Measurements from ENCODE around the gene NDC1.

The NDC1 gene

DNA sequence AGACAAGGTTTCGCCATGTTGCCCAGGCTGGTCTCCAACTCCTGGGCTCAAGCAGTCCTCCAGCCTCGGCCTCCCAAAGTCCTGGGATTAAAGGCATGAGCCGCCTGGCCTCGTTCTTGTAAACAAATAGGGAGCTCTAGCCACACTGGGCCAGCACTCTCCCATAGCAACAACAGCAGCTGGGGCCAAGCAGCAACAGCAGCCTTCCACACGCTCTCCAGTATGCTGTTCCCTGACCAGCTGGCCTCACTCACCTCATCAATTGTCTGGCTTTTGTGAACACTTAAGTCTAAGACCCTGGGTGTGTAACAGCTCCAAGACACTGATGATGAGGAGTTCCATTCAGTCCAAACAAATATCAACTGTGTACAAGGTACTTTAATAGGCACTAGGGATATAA lies 82.2 kb downstream of the NDC1 start:
- no peak for DNase-seq (ENCODE audit: low read depth)
- TF ChIP-seq CTCF (conservative IDR thresholded peaks at IDR 0.05; ENCODE audit: low read depth, low read length): no peak
- no peak overlapping the region for H3K4me3 ChIP-seq (ENCODE audit: low read length)

DNA sequence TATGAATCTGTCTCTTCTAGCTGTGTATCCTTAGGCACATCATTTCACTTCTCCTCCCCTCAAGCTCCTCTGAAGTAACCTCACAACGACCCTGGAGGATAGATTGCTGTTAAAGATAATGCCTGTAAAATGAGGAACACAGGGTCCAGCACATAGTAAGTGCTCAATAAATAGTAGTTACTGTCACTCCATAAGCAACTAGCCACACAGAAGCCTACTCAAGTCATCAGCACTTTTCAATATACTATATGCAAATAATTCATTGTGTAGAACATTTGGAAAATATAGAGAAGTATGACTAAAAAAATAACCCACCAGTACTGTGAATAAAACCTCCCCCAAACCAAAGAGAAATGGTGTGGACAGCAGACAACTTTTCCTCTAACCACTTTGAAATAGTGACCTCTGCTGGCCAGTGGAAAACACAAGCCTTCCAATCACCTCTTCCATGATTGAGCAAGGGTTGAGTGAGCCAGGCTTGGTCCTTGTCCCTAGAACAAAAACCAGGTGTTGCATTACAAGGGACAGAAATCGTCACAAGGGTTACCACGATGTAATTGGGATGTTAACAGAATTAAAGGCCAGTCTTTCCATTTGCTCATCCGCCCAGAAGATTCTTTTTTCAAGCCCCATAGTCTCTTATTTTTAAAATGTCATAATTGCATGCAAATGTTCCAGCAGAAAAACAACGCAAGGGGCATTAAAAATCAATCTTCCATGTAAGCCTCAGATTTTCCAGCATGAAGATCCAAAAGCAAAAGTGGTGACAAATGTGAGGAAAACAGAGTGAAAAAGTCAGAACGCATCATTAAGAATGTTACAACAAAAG lies 83.4 kb downstream of the NDC1 start:
- TF ChIP-seq CTCF (conservative IDR thresholded peaks at IDR 0.05; ENCODE audit: low read depth, low read length): peak; percentile 83
- DNase-seq (ENCODE audit: low read depth): no peak
- no peak overlapping the region for H3K4me3 ChIP-seq (ENCODE audit: low read length)

DNA sequence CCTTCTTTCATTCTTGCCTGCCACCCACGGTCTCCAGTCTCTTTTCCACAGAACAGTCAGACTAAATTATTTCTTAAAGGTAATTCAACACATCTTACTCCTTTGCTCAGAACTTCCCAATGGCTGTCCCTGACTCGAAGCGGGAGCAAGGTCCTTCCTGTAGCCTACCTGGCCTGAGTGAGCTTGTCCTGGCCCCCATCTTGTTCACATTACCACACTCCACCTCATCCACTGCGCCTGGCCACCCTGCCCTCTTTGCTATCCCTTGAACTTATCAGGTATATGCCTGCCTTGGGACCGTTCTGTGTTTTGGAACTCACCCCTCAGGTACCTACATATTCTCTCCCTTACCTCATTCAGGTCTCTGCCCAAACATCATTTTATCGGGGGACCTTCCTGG lies 85.8 kb downstream of the NDC1 start:
- no peak for TF ChIP-seq CTCF (conservative IDR thresholded peaks at IDR 0.05; ENCODE audit: low read depth, low read length)
- H3K4me3 ChIP-seq (ENCODE audit: low read length): no peak overlapping the region
- no peak for DNase-seq (ENCODE audit: low read depth)

GRCh38 chr1:53747841-53748240 lies 90.3 kb downstream of the NDC1 start:
- no peak for TF ChIP-seq CTCF (conservative IDR thresholded peaks at IDR 0.05; ENCODE audit: low read depth, low read length)
- no peak overlapping the region for H3K4me3 ChIP-seq (ENCODE audit: low read length)
- DNase-seq (ENCODE audit: low read depth): no peak

- H3K4me3 ChIP-seq (ENCODE audit: low read length): no peak overlapping the region
- no peak for DNase-seq (ENCODE audit: low read depth)
- no peak for TF ChIP-seq CTCF (conservative IDR thresholded peaks at IDR 0.05; ENCODE audit: low read depth, low read length)
Measured at GRCh38 chr1:53740621-53741105, 97.4 kb downstream of the NDC1 start.

GRCh38 chr1:53739109-53739681 lies 98.9 kb downstream of the NDC1 start, which contains the start of gene GLIS1:
Gene GLIS1 (minus strand): TSS chr1:53739164. CDS start chr1:53738064, 1,100 bp downstream.
- no peak for DNase-seq (ENCODE audit: low read depth)
- no peak for TF ChIP-seq CTCF (conservative IDR thresholded peaks at IDR 0.05; ENCODE audit: low read depth, low read length)
- peak within 1 kb of the TSS; percentile 49 for H3K4me3 ChIP-seq (ENCODE audit: low read length)
